KOPT-K1 (cell line): Measurements from ENCODE around the gene ZP3.
"Not testable (repeated sequence)": the region's sequence is repeated elsewhere in the genome, so short reads cannot be mapped to it uniquely, and the experiment has no call there.

Source experiments
- H3K27ac ChIP-seq: fragments of 200-600 bp; sonication (generic); 2 replicates; pipeline ENCODE4 v1.5.1; 2016; ENCODE audit warnings: antibody characterized with exemption, mild to moderate bottlenecking, low read depth, low read length; ENCODE audit not compliant: poor library complexity, severe bottlenecking
- H3K36me3 ChIP-seq: fragments of 200-600 bp; sonication (generic); 2 replicates; pipeline ENCODE4 v1.5.1; 2017; ENCODE audit warnings: antibody characterized with exemption, mild to moderate bottlenecking, low read length, moderate library complexity; ENCODE audit not compliant: insufficient read depth
- H3K9me3 ChIP-seq: fragments of 200-600 bp; sonication (generic); 2 replicates; pipeline ENCODE4 v1.5.1; 2017; ENCODE audit warnings: antibody characterized with exemption, low read length, mild to moderate bottlenecking; ENCODE audit not compliant: insufficient read depth, poor library complexity, severe bottlenecking

ZP3 gene

DNA sequence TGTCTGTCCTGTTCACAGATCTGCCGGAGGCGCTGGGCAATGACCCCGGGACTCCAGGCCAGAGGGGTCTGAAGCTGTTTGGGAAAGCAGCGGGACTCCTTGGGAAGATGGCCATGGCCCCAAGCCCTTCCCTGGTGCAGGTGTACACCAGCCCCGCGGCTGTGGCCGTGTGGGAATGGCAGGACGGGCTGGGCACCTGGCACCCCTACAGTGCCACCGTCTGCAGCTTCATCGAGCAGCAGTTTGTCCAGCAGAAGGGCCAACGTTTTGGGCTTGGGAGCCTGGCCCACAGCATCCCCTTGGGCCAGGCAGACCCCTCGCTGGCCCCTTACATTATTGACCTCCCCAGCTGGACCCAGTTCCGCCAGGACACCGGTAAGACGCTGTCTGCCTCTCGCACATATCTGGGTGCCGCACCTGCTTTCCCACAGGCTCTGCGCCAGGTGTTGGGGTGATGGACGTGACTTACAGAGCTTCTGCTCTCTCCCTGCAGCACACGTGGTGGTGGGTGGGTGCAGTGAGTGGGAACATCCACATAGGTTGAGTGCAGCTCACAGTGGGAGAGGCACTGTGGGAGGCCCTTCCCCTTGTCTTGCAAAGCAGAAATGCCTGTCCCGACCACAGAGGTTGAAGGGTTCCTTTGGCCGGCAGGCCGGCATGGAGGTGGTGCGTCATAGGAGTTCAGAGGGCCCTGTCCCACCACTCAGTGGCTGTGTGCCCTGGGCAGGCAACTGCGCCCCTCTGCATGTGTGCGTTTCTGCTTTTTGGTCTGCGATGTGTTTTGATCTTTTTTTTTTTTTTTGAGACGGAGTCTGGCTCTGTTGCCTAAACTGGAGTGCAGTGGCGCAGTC, 55.9 kb downstream of the ZP3 start:
- H3K27ac ChIP-seq, H3K9me3 ChIP-seq: not testable (repeated sequence)
- H3K36me3 ChIP-seq = peaks cover 22% of the 10 kb centered on the region; the same call in 1 of the 2 replicates

DNA sequence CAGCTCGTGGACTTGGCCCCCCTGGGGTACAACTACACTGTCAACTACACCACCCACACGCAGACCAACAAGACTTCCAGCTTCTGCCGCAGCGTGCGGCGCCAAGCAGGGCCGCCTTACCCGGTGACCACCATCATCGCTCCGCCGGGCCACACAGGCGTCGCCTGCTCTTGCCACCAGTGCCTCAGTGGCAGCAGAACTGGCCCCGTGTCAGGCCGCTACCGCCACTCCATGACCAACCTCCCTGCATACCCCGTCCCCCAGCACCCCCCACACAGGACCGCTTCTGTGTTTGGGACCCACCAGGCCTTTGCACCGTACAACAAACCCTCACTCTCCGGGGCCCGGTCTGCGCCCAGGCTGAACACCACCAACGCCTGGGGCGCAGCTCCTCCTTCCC, 57.9 kb downstream of the ZP3 start:
- H3K27ac ChIP-seq, H3K9me3 ChIP-seq: not testable (repeated sequence)
- peaks cover 22% of the 10 kb centered on the region; the same call in 1 of the 2 replicates for H3K36me3 ChIP-seq

DNA sequence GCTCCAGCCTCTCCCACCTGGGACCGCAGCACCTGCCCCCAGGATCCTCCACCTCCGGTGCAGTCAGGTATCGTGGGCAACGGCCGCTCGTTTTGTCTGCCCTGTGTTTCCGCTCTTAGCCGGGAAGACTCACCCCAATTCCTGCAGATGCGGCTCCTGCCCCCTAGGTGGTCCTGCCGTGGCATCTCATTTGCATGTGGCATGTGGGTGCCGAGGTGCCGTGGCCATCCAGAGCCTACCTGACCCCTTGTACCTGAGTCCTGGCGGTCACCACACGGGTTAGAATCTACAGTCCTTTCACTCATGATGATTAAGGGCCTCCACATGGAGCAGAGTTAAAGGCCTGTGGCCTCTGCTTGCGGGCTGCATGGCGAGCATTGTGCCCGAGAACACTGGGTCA, 58.3 kb downstream of the ZP3 start:
- not testable (repeated sequence) for H3K27ac ChIP-seq, H3K9me3 ChIP-seq
- H3K36me3 ChIP-seq = peaks cover 22% of the 10 kb centered on the region; the same call in 1 of the 2 replicates

DNA sequence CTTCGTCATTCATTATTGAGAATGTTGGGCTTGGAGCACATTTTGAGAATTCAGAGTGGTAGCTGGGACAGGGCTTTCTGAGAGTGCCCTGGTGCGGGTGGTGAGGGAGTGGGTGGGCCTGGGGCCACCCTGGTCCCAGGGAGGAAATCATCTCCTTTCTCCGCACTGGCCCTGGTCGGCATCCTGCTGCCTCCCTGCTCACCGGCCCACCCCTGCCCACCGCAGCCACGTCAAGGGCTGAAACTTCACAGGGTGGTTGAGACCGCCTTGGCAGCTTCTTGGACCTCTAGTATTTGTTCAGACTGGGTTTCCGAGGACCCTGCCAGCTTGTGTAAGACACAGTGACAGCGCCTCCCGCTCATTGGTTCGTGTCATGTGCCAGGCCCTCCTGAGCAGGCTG, 59.7 kb downstream of the ZP3 start:
- H3K36me3 ChIP-seq = peaks cover 22% of the 10 kb centered on the region; the same call in 1 of the 2 replicates
- H3K27ac ChIP-seq, H3K9me3 ChIP-seq: not testable (repeated sequence)

DNA sequence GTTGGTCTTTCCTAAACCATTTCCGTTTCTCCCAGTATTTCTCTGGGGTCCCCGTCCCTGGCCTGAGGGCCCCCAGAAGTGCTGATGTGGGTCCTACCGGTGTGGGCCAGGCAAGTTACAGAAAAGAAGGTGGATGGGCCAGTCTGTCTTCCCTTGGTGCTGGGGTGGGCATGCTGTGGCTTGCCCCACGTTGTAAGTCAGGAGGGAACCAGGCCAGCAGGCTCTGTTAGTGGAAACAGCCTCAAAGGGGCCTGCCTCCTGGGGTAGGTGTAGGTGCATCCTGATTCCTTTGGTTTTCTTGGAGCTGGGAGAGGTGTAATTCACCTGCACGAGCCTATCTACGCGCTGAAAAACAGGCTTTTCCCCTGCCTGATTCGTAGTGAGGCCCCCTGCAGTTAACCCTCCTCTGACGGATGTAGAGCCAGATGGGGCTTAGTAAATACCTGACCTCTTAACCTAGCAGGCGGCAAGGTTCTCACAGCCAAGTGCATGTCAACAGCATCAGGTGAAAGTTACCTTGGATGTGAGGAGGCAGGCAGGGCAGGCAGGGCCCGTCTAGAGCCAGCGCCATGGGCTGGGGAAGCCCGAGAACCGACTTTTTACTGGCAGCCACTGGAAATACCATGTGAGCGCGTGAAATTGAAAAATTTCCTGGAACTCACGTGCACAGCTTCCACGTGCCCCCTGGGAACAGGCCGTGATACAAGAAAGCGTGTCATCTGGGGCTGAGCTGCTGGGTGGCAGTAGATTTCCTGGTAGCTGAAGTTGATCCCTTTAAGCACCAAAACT, 61.3 kb downstream of the ZP3 start:
- H3K9me3 ChIP-seq = not testable (repeated sequence)
- H3K27ac ChIP-seq = peak overlapping the region; percentile 64
- peaks cover 13% of the 10 kb centered on the region; the same call in 1 of the 2 replicates for H3K36me3 ChIP-seq

DNA sequence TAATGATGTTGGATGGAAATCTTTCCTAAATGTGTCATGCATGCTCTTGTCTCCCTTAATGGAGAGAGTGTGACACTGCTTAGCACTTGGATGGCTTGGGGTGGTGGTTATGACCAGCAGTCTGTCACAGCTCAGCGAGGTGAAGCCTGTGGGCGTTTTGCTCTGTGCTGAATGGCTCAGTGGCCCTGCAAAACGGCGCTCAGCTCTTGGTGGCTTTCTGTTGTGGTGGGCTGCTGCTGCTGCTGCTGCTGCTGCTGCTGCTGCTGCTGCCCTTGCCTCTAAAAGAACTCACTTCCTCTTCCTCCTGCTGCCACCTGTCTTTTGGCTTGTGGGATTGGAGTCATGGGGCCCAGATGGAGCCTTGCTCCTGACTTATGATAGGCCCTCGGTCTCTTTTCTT, 61.9 kb downstream of the ZP3 start:
- peaks cover 12% of the 10 kb centered on the region; the same call in 1 of the 2 replicates for H3K36me3 ChIP-seq
- H3K9me3 ChIP-seq, H3K27ac ChIP-seq: not testable (repeated sequence)

DNA sequence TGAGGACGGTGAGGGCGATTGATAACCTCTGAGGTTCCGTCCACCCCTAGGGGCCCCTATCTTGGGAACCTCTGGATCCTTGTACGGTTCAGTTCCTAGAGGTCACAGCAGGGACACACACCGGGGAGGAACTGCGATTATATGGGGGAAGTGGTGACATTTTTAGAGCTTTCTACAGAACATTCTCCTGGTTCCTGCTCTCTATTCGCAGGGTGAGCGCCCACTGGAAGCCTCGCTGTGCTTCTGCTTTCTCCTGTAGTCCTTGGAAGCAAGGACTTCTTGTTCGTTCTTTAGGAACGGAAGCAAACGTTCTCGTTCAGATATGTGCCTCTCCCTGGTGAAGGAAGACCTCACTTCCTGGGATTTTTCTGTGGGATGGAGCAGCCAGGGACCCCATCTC, 63.2 kb downstream of the ZP3 start:
- H3K9me3 ChIP-seq, H3K27ac ChIP-seq, H3K36me3 ChIP-seq: not testable (repeated sequence)
